HG03196 (cell line): ENCODE data around the gene MPPED1.

Experiments used
- ATAC-seq: cut with Tn5 transposase; IDR thresholded peaks from one replicate; pipeline ENCODE4 v1.9.1; 2021; ENCODE audit not compliant: unreplicated experiment

The MPPED1 gene

GRCh38 chr22:43392385-43392989 lies 19.3 kb upstream of the MPPED1 start:
- no peak for ATAC-seq

GRCh38 chr22:43393132-43393843 lies 18.5 kb upstream of the MPPED1 start:
- ATAC-seq, result no peak

GRCh38 chr22:43393844-43394474 lies 17.9 kb upstream of the MPPED1 start:
- ATAC-seq, result no peak

- ATAC-seq, result no peak
Observed at GRCh38 chr22:43395086-43395695, 16.6 kb upstream of the MPPED1 start.

DNA sequence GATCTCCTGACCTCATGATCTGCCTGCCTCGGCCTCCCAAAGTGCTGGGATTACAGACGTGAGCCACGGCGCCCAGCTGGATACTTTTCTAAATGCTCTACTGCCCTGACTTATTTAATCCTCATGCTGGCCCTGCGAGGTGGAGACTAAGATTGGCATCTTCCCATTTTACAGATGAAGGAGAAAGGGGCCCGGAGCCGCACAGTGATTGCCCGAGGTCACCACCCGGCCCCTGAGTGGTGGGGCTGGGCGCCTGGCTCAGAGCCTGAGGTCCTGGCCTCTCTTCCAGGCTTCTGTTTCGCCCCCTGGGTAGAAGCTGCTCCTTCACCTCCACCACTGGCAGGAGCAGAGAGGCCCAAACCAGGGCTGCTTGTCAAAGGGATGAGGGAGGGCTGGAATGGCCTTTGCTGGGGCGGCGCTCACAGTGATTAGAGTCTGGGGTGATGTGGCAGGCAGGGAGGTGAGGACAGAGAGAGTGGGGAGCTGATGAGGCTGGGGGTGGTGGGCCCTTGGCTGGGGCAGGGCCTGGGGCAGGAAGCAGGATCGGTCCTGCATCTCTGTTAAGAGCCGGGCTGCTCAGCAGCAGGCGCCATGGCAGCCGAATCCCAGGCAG lies 15.4 kb upstream of the MPPED1 start:
- no peak for ATAC-seq

DNA sequence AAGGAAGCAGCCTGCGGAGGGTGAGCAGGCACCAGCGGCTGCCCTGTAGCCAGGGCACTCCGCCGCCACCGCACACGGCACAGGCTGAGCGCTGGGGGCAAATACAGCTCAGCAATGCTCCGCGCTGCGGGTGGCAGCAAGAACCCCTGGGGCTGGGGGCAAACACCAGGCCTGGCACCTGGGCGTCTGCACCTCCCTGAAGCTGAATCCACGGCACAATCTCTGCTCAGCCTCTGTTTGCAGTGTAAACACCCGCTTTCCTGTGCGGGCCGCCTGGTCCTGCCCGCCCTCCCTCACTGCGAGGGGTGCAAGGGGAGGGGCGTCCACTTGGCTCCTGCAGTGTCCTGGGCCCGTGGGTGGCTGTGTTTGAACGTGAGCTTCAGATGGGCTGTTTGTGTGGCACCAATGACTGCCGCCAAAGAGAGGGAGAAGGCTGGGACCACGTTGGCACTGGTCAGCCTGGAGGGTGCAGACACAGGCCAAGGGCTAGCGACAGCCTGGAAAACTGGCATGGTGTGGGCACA lies 14.8 kb upstream of the MPPED1 start:
- no peak for ATAC-seq

DNA sequence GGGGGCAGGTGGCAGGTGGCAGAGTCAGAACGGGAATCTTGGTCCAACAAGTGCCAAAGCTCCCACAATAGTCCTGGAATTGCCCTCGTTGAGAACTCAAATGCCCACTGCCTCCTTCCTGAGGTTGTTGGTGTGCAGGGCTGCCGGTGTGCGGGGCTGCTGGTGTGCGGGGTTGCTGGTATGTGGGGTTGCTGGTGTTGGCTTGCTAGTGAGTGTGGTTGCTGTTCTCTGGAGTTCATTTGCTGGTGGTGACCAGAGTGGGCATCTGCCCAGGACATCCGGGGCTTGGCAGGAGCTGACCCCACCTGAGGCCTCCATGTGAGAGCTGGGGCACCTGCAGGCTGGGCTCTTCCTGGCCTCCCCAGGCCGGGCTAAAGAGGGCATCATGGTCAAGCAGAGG lies 14.0 kb upstream of the MPPED1 start:
- ATAC-seq, result no peak

GRCh38 chr22:43398246-43398645 lies 13.6 kb upstream of the MPPED1 start:
- ATAC-seq, result no peak

DNA sequence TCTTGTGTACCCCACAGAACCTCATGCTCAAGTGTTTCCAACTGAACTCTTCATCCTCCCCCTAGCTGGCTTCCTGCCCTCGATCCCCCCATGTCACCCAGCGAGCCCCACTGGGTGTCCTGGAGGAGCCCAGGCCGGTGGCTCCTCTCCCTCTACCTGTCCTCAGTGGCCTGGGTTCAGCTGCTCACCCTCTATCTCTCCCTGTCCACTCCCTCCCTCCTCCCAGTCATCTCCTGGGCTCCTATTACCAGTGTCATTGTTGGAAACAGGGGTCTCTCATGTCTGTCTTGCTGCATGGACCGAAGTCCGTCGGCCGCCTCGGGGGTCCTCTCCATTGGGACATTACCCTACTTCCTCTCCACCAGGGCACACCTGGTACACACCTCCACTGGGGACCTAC lies 12.9 kb upstream of the MPPED1 start:
- no peak for ATAC-seq

GRCh38 chr22:43399338-43399979 lies 12.4 kb upstream of the MPPED1 start:
- no peak for ATAC-seq

GRCh38 chr22:43399980-43400358 lies 11.8 kb upstream of the MPPED1 start:
- ATAC-seq, result no peak

DNA sequence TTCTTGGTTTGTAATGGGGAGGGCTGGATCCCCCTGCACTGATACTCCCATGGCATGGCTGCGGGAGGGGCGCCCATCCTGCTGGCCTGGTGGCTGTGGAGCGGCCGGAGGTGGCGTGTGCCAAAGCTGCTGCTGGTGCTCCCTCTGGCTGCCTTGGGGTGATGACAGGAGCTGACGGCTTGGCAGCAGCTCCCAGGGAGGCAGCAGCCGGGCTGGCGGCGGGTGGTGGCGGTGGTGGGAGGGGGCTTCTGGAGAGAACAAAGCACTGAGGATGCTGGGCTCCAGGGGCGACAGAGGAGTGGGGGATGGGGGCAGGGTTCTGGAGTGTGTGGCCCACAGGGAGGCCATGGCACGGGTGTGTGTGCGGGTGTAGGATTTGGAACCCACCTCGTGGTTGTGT lies 11.4 kb upstream of the MPPED1 start:
- ATAC-seq, result no peak

DNA sequence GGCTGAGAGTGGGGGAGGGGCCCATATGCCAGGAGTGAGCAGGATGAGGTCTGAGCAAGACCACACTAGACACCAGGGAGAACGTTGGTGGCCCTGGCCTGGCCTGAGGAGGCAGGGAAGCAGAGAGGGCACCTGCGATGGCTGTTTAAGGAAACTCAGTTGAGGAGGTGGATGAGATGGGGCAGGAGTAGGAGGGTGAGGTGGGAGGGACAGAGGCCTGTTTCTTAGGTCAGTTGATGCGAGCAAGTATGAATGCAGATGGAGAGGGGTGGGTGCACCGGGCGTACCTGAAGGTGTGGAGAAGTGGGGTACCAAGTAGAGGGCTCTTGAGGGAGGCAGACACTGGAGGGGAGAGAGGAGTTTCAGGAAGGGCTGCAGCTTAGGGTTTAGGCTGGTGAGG lies 10.6 kb upstream of the MPPED1 start:
- ATAC-seq, result no peak

- ATAC-seq, result no peak
Observed at GRCh38 chr22:43401661-43402060, 10.2 kb upstream of the MPPED1 start.

- no peak for ATAC-seq
Observed at GRCh38 chr22:43402128-43402527, 9.7 kb upstream of the MPPED1 start.

- no peak for ATAC-seq
Observed at GRCh38 chr22:43404673-43405385, 7.0 kb upstream of the MPPED1 start.

DNA sequence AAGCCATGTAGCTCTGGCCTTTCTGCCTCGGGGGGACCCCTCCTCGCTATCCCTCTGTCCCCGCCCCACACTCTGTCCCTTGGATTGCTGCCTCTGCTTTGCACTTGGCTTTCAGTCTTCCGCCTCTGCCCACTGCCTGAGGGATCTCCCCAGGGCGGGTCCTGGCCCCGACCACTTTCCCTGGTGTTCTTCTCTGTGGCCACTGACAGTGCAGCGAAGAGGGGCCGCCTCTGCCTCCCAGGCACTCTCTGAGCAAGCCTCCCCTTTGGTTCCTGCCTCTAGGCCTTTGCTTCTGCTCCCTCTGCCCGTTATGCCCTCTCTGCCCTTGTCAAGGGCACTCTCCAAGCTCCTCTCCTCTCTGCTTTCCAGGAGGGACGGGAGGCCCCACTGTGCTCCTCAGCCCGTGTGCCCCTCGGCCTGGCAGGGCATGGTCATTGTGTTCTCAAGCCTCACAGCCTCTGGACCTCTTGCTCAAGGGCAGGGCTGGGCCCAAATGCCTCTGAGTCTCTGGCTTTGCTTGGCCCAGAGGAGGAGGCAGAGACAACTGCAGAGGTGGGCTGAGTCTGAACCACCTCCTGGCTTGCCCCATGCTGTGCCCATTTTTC lies 5.5 kb upstream of the MPPED1 start:
- no peak for ATAC-seq

- ATAC-seq, result no peak
Observed at GRCh38 chr22:43407591-43407990, 4.2 kb upstream of the MPPED1 start.

DNA sequence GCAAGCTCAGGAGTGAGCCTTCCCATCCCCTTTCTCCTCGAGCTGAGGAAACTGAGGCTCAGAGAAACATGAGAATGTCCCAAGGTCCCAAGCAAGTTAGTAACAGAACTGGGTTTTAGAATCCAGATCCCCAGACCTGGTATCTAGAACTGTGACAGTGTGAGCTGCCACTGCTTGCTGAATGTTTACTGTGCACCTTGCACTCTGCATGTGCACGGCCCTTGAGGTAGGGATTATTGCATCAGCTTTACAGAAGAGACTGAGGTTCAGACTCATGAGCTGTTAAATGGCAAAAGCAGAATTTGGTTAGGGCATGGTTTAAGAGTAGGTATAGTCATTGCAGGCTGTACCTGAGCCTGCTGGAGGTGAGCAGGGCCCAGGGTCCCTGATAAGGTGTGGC lies 3.8 kb upstream of the MPPED1 start:
- ATAC-seq, result no peak

DNA sequence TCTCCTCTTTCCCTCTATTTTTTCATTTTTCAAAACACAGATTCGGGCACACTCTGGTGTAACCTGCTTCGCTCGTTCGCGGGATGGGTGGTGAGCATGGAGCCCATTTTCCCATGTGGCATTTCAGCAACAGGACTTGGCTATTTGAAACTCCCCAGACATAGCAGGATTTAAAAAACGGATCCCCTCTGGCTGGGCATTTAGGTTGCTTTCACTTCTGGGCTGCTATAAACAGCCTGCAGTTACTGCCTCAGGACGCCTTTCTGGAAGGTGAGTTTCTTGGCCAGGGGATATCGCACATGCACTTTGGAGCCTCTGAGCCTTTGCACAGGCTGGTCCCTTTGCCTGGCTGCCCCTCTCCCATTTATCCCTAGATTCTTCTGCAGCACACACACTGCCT lies 2.8 kb upstream of the MPPED1 start:
- ATAC-seq, result no peak
